Breast epithelium (tissue), 3 donors: ENCODE data around the gene NUP160.

ENCODE experiments used
- CTCF ChIP-seq, 3 donors: fragments of 450-650 bp; IDR thresholded peaks; one replicate each; pipeline ENCODE4 v1.5.1; 2016 to 2017; ENCODE audit warnings: antibody characterized with exemption in 3 of 3, mild to moderate bottlenecking in 3 of 3, moderate library complexity in 3 of 3
- POLR2AphosphoS5 ChIP-seq, 3 donors: sonication (generic); formaldehyde crosslinking; IDR thresholded peaks; one replicate each; pipeline ENCODE4 v1.6.1; 2017; ENCODE audit warnings: antibody characterized with exemption in 3 of 3

DNA sequence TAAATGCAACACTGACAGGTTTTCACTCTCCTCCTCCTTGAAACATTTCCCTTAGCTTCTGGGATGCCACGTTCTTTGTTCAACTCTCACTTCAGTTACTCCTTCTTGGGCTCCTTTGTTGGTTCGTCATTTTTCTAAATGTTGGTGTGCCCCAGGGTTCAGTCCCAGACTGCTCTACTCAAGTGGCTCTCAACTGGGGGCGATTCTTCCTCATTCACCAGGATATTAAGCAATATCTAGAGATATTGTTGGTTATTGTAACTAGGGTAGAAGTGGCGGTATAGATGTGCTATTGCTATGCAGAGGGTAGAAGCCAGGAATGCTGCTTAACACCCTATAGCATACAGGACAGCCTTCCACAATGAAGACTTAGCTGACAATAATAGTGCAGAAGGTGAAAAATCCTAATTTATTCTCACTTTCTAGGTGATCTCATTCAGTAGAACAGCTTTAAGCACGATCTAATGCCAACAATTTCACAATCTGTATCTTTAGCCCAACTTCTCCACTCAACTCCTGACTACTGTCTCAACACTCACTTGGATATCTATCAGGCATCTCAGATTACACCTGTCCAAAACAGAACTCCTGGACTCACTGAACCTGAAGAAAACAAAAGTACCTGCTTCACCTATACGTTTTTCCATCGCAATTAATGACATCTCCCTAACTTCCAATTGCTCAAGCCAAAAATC is 4.6 kb downstream of the NUP160 start:
- TF ChIP-seq CTCF (IDR thresholded peaks at IDR 0.05) (no peak), POLR2AphosphoS5 (IDR thresholded peaks at IDR 0.05) (no peak)
